ENCODE measurements around the gene NPSR1. TPM values are rescaled to one million over a fixed set of nuclear protein-coding genes. Genes with fewer than 3 reads are reported as not detected.
"Not testable (repeated sequence)": the region's sequence is repeated elsewhere in the genome, so short reads cannot be mapped to it uniquely, and the experiment has no call there.

Gene NPSR1
- total RNA-seq, 1 donor from 2014 or later: not detected

- DNase-seq: no peak
These were observed 217.5 kb downstream of the NPSR1 start for GRCh38 chr7:34875481-34875880.

GRCh38 chr7:34878944-34879735, 221.1 kb downstream of the NPSR1 start:
- not testable (repeated sequence) for DNase-seq

- no peak for DNase-seq
These were observed 221.9 kb downstream of the NPSR1 start for GRCh38 chr7:34879871-34880270.

GRCh38 chr7:34883855-34884254, 225.8 kb downstream of the NPSR1 start:
- DNase-seq: not testable (repeated sequence)

- no peak for DNase-seq
These were observed 228.8 kb downstream of the NPSR1 start for GRCh38 chr7:34886856-34887255.

- no peak for DNase-seq
These were observed 231.9 kb downstream of the NPSR1 start for GRCh38 chr7:34889951-34890350.

GRCh38 chr7:34895202-34895601, 237.2 kb downstream of the NPSR1 start:
- DNase-seq: no peak

Small RNA genes within 50 kb of the gene (small RNA-seq; reads per million reads assigned to genes)
- gene RF00322 (not detected), gene RN7SL132P (not detected)

Data from occipital lobe (tissue), 3 donors.